HepG2 (cell line): ENCODE data around the gene CLPTM1L. TPM values are rescaled to one million over a fixed set of nuclear protein-coding genes. Genes with fewer than 3 reads are reported as not detected.

Experiments used
- EED ChIP-seq: sonication (generic); formaldehyde crosslinking; IDR thresholded peaks from 2 replicates; pipeline ENCODE4 v1.5.0; 2020; ENCODE audit warnings: mild to moderate bottlenecking, missing genetic modification reagents
- KDM5A ChIP-seq: fragments of 200-600 bp; sonication (generic); IDR thresholded peaks from 2 replicates; pipeline ENCODE4 v1.7.0; 2018; ENCODE audit warnings: antibody characterized with exemption, mild to moderate bottlenecking, low read length, borderline replicate concordance
- NFE2L1 ChIP-seq: sonication (generic); formaldehyde crosslinking; IDR thresholded peaks from 2 replicates; pipeline ENCODE4 v1.4.0; 2020; ENCODE audit warnings: missing genetic modification reagents, mild to moderate bottlenecking, borderline replicate concordance
- RARA ChIP-seq: IDR thresholded peaks from 2 replicates; pipeline ENCODE4 v1.6.1; 2016; ENCODE audit warnings: missing genetic modification reagents, missing compliant biosample characterization
- SP5 ChIP-seq: IDR thresholded peaks from 2 replicates; pipeline ENCODE4 v1.6.1; 2016; ENCODE audit warnings: low read depth, borderline replicate concordance
- ZFP62 ChIP-seq: sonication (generic); formaldehyde crosslinking; IDR thresholded peaks from 2 replicates; pipeline ENCODE4 v1.4.0; 2020; ENCODE audit warnings: missing genetic modification reagents
- ZFP82 ChIP-seq: sonication (generic); formaldehyde crosslinking; IDR thresholded peaks from 2 replicates; pipeline ENCODE4 v1.5.1; 2020; ENCODE audit warnings: mild to moderate bottlenecking, missing genetic modification reagents, borderline replicate concordance
- ZNF44 ChIP-seq: sonication (generic); formaldehyde crosslinking; IDR thresholded peaks from 2 replicates; pipeline ENCODE4 v1.5.1; 2020; ENCODE audit warnings: mild to moderate bottlenecking, missing genetic modification reagents
- ZNF556 ChIP-seq: sonication (generic); formaldehyde crosslinking; IDR thresholded peaks from 2 replicates; pipeline ENCODE4 v1.4.0; 2020; ENCODE audit warnings: mild to moderate bottlenecking, missing genetic modification reagents, borderline replicate concordance
- ZNF577 ChIP-seq: sonication (generic); formaldehyde crosslinking; IDR thresholded peaks from 2 replicates; pipeline ENCODE4 v1.4.0; 2020; ENCODE audit warnings: mild to moderate bottlenecking, low read depth, missing genetic modification reagents, borderline replicate concordance
- polyA plus RNA-seq, 8 experiments: library from polyadenylated mRNA; depleted of rRNA in 3 of 8; stranded (reverse) in 7 of 8; unstranded in 1 of 8; fragments of >200 nt; fragmentation: Illumina TruSeq in 4 of 8; extraction: Trizol in 4 of 8; gene quantifications; 2 replicates each; pipeline versions ENCODE4 v1.2.1 to v1.2.3, GENCODE V29; 2011 to 2016; ENCODE audit warnings: low read depth in 4 of 8, missing spikeins in 1 of 8, mixed read lengths in 1 of 8; ENCODE audit not compliant: insufficient read depth in 1 of 8
- total RNA-seq, 5 experiments: library from RNA; depleted of rRNA; stranded (reverse); fragments of >200 nt; fragmentation: Illumina TruSeq; extraction: Trizol; gene quantifications; 2 replicates each; pipeline ENCODE4 v1.2.3, GENCODE V29; 2016; ENCODE audit warnings: low read depth in 1 of 5
- TF ChIP-seq, protein P1 (sequence below): sonication (generic); formaldehyde crosslinking; IDR thresholded peaks from 2 replicates; pipeline ENCODE4 v1.5.0; 2020; ENCODE audit warnings: mild to moderate bottlenecking, missing genetic modification reagents, borderline replicate concordance
- TF ChIP-seq, protein P2 (sequence below): sonication (generic); formaldehyde crosslinking; IDR thresholded peaks from 2 replicates; pipeline ENCODE4 v1.8.1; 2022; ENCODE audit warnings: low read depth, mild to moderate bottlenecking, missing genetic modification reagents
- TF ChIP-seq, protein P3 (sequence below): IDR thresholded peaks from 2 replicates; pipeline ENCODE4 v1.6.1; 2016
- TF ChIP-seq, protein P4 (sequence below): IDR thresholded peaks from 2 replicates; pipeline ENCODE4 v1.6.1; 2016; ENCODE audit warnings: low read depth

CLPTM1L gene
- total and polyA plus RNA-seq, 2 of the 13 experiments (the other 11 are each of a cell fraction or from before 2014, with no cell fraction given): 80.3 to 124 TPM

DNA sequence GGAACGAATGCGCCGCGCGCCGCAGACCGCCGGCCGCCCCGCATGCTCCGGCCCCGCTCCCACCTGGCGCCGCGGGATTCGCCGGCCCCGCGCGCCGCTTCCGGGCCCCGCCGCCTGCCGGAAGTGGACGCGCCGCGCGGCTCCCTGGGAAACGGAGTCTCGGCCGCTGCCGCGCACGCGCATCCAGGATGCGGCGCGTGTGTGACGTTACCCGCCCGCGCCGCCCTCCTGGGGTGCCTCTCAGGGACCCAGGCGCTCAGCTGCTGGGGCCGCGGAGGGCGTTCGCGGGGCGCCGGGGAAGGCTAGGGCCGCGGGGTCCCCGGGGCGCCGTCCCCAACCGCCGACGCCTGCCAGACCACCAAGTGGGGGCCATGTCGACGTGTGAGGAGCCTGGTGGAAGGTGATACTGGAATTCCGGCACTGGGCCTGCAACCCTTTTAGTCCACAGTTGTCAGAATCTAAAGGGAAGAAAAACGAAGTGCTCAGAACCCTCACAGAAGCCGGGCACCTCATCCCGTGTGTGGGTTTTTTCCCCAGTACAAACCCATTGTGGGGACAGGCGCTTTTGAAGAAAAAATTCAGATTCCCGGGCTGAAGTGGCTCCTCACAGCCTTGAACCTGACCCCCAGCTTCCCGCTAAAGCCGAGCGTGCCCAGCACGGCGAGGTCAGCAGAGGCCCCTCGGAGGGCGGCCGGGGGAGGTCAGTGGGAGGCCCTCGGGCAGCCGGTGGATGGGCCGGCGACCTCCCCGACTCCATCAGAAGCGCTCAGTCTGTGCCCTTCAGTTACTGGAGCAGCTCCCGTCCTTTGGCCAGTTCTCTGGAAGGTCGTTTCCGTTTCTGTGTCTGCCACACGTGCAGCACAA lies at the start of gene CLPTM1L (continued):
- TF ChIP-seq NFE2L1 (CRISPR knock-in tag) (no peak), KDM5A (peak; percentile 93), ZNF44 (no peak; the same call in 1 of the 2 replicates), ZFP62 (CRISPR knock-in tag) (no peak), ZNF577 (CRISPR knock-in tag) (no peak), ZFP82 (CRISPR knock-in tag) (no peak), RARA (CRISPR knock-in tag) (peak; percentile 81), ZNF556 (CRISPR knock-in tag) (0 out of 2 replicates have a peak, but pooled peaks have one; percentile 21), SP5 (no peak), EED (no peak)
- TF ChIP-seq, protein P1, sequence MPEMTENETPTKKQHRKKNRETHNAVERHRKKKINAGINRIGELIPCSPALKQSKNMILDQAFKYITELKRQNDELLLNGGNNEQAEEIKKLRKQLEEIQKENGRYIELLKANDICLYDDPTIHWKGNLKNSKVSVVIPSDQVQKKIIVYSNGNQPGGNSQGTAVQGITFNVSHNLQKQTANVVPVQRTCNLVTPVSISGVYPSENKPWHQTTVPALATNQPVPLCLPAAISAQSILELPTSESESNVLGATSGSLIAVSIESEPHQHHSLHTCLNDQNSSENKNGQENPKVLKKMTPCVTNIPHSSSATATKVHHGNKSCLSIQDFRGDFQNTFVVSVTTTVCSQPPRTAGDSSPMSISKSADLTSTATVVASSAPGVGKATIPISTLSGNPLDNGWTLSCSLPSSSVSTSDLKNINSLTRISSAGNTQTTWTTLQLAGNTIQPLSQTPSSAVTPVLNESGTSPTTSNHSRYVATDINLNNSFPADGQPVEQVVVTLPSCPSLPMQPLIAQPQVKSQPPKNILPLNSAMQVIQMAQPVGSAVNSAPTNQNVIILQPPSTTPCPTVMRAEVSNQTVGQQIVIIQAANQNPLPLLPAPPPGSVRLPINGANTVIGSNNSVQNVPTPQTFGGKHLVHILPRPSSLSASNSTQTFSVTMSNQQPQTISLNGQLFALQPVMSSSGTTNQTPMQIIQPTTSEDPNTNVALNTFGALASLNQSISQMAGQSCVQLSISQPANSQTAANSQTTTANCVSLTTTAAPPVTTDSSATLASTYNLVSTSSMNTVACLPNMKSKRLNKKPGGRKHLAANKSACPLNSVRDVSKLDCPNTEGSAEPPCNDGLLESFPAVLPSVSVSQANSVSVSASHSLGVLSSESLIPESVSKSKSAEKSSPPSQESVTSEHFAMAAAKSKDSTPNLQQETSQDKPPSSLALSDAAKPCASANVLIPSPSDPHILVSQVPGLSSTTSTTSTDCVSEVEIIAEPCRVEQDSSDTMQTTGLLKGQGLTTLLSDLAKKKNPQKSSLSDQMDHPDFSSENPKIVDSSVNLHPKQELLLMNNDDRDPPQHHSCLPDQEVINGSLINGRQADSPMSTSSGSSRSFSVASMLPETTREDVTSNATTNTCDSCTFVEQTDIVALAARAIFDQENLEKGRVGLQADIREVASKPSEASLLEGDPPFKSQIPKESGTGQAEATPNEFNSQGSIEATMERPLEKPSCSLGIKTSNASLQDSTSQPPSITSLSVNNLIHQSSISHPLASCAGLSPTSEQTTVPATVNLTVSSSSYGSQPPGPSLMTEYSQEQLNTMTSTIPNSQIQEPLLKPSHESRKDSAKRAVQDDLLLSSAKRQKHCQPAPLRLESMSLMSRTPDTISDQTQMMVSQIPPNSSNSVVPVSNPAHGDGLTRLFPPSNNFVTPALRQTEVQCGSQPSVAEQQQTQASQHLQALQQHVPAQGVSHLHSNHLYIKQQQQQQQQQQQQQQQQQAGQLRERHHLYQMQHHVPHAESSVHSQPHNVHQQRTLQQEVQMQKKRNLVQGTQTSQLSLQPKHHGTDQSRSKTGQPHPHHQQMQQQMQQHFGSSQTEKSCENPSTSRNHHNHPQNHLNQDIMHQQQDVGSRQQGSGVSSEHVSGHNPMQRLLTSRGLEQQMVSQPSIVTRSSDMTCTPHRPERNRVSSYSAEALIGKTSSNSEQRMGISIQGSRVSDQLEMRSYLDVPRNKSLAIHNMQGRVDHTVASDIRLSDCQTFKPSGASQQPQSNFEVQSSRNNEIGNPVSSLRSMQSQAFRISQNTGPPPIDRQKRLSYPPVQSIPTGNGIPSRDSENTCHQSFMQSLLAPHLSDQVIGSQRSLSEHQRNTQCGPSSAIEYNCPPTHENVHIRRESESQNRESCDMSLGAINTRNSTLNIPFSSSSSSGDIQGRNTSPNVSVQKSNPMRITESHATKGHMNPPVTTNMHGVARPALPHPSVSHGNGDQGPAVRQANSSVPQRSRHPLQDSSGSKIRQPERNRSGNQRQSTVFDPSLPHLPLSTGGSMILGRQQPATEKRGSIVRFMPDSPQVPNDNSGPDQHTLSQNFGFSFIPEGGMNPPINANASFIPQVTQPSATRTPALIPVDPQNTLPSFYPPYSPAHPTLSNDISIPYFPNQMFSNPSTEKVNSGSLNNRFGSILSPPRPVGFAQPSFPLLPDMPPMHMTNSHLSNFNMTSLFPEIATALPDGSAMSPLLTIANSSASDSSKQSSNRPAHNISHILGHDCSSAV: 0 out of 2 replicates have a peak, but pooled peaks have one; percentile 32
- TF ChIP-seq, protein P2, sequence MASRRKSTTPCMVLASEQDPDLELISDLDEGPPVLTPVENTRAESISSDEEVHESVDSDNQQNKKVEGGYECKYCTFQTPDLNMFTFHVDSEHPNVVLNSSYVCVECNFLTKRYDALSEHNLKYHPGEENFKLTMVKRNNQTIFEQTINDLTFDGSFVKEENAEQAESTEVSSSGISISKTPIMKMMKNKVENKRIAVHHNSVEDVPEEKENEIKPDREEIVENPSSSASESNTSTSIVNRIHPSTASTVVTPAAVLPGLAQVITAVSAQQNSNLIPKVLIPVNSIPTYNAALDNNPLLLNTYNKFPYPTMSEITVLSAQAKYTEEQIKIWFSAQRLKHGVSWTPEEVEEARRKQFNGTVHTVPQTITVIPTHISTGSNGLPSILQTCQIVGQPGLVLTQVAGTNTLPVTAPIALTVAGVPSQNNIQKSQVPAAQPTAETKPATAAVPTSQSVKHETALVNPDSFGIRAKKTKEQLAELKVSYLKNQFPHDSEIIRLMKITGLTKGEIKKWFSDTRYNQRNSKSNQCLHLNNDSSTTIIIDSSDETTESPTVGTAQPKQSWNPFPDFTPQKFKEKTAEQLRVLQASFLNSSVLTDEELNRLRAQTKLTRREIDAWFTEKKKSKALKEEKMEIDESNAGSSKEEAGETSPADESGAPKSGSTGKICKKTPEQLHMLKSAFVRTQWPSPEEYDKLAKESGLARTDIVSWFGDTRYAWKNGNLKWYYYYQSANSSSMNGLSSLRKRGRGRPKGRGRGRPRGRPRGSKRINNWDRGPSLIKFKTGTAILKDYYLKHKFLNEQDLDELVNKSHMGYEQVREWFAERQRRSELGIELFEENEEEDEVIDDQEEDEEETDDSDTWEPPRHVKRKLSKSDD: 0 out of 2 replicates have a peak, but pooled peaks have one; percentile 34
- TF ChIP-seq, protein P3, sequence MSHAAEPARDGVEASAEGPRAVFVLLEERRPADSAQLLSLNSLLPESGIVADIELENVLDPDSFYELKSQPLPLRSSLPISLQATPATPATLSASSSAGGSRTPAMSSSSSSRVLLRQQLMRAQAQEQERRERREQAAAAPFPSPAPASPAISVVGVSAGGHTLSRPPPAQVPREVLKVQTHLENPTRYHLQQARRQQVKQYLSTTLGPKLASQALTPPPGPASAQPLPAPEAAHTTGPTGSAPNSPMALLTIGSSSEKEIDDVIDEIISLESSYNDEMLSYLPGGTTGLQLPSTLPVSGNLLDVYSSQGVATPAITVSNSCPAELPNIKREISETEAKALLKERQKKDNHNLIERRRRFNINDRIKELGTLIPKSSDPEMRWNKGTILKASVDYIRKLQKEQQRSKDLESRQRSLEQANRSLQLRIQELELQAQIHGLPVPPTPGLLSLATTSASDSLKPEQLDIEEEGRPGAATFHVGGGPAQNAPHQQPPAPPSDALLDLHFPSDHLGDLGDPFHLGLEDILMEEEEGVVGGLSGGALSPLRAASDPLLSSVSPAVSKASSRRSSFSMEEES (CRISPR knock-in tag): no peak
- TF ChIP-seq, protein P4, sequence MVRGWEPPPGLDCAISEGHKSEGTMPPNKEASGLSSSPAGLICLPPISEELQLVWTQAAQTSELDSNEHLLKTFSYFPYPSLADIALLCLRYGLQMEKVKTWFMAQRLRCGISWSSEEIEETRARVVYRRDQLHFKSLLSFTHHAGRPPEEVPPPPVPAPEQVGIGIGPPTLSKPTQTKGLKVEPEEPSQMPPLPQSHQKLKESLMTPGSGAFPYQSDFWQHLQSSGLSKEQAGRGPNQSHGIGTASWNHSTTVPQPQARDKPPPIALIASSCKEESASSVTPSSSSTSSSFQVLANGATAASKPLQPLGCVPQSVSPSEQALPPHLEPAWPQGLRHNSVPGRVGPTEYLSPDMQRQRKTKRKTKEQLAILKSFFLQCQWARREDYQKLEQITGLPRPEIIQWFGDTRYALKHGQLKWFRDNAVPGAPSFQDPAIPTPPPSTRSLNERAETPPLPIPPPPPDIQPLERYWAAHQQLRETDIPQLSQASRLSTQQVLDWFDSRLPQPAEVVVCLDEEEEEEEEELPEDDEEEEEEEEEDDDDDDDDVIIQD: no peak
